ENCODE data around the gene RPL10.
"Not testable (repeated sequence)": the region's sequence is repeated elsewhere in the genome, so short reads cannot be mapped to it uniquely, and the experiment has no call there.

RPL10 gene

GRCh38 chrX:154382483-154383069 lies 15.6 kb upstream of the RPL10 start:
- Mint-ChIP-seq H3K9me3 (peaks cover 7% of the 10 kb centered on the region), H3K27me3 (ENCODE audit: low read depth) (no peaks in the 10 kb centered on the region), H3K36me3 (ENCODE audit: low read depth) (peaks cover 5% of the 10 kb centered on the region), H3K4me3 (peak overlapping the region in 2 of 3 experiments; percentile 45 to 64), H3K4me1 (peaks cover 8% of the 10 kb centered on the region), H3K27ac (peak overlapping the region in 1 of 3 experiments; percentile 57)
- TF ChIP-seq, protein P1, sequence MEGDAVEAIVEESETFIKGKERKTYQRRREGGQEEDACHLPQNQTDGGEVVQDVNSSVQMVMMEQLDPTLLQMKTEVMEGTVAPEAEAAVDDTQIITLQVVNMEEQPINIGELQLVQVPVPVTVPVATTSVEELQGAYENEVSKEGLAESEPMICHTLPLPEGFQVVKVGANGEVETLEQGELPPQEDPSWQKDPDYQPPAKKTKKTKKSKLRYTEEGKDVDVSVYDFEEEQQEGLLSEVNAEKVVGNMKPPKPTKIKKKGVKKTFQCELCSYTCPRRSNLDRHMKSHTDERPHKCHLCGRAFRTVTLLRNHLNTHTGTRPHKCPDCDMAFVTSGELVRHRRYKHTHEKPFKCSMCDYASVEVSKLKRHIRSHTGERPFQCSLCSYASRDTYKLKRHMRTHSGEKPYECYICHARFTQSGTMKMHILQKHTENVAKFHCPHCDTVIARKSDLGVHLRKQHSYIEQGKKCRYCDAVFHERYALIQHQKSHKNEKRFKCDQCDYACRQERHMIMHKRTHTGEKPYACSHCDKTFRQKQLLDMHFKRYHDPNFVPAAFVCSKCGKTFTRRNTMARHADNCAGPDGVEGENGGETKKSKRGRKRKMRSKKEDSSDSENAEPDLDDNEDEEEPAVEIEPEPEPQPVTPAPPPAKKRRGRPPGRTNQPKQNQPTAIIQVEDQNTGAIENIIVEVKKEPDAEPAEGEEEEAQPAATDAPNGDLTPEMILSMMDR (IDR thresholded peaks at IDR 0.05; ENCODE audit: unreplicated experiment in 3 of 3), result no peak

GRCh38 chrX:154383359-154384283 lies 14.6 kb upstream of the RPL10 start:
- TF ChIP-seq, protein P1 (IDR thresholded peaks at IDR 0.05; ENCODE audit: unreplicated experiment in 3 of 3), result no peak
- peak overlapping the region in 1 of 3 experiments; percentile 43 for H3K4me3 Mint-ChIP-seq
- peaks cover 7% of the 10 kb centered on the region for H3K9me3 Mint-ChIP-seq
- H3K4me1 Mint-ChIP-seq, result peaks cover 8% of the 10 kb centered on the region
- no peaks in the 10 kb centered on the region for H3K27me3 Mint-ChIP-seq (ENCODE audit: low read depth)
- peak overlapping the region in 1 of 3 experiments; percentile 40 for H3K27ac Mint-ChIP-seq
- peaks cover 5% of the 10 kb centered on the region for H3K36me3 Mint-ChIP-seq (ENCODE audit: low read depth)

DNA sequence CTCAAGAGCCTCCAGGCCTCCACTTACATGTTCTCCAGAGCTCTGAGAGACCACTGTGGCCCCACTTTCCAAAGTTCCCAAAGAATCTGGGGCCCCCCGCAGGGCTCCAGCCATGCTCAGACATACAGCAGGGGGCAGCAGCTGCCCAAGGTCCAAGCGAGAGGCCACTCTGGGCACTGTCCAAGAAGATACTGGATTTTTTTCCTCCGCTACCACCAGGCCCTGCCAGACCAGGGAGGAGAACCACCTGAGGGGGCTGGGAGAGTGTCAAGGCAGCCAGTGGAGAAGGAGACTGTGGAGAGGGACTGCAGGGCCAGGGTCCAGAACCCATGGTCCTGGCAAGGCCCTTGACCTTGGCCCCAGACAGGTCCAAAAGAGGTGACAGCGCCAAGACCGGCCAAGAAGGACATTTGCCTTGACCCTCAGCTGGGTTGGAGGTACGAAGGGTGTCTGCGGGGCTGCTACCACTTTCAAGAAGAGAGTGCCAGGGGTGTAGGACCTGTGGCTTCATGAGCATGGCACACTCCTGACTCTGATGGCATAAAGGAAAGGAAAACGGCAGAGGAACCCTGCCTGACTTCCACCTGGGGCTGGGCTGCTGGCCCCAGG lies 13.8 kb upstream of the RPL10 start:
- TF ChIP-seq, protein P1 (IDR thresholded peaks at IDR 0.05; ENCODE audit: unreplicated experiment in 3 of 3), result peak in 2 of 3 experiments; percentile 14 to 31
- H3K4me3 Mint-ChIP-seq, result peak overlapping the region in 2 of 3 experiments; percentile 11 to 36
- peak overlapping the region in 2 of 3 experiments; percentile 40 to 43 for H3K27ac Mint-ChIP-seq
- peaks cover 5% of the 10 kb centered on the region for H3K36me3 Mint-ChIP-seq (ENCODE audit: low read depth)
- peaks cover 8% of the 10 kb centered on the region for H3K4me1 Mint-ChIP-seq
- H3K9me3 Mint-ChIP-seq, result peaks cover 7% of the 10 kb centered on the region
- no peaks in the 10 kb centered on the region for H3K27me3 Mint-ChIP-seq (ENCODE audit: low read depth)

DNA sequence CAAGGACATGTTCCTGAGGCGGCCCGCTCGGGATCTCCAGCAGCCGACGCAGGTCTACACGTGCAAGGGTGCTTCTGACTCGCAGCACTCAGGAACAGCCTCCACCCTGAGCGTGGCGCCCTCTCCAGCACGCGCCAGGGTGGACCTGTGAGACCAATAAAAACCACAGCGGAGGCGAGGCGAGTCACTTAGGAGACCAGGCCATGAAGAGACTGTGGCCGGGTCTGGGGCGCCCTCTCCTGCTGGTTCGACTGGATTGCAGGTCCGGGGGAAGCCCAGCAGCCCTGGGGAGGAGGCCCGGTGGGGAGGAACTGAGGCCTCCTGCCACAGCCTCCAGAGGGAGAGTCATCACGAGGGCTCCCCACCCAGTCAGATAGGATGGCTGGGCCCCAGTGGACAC lies 10.1 kb upstream of the RPL10 start:
- not testable (repeated sequence) for H3K4me3 Mint-ChIP-seq; H3K27ac Mint-ChIP-seq; H3K36me3 Mint-ChIP-seq (ENCODE audit: low read depth)

GRCh38 chrX:154388649-154389048 lies 9.5 kb upstream of the RPL10 start:
- not testable (repeated sequence) for H3K9me3 Mint-ChIP-seq; H3K4me1 Mint-ChIP-seq; H3K27ac Mint-ChIP-seq; H3K4me3 Mint-ChIP-seq; H3K27me3 Mint-ChIP-seq (ENCODE audit: low read depth); H3K36me3 Mint-ChIP-seq (ENCODE audit: low read depth)

More for the DNA sequence above, 10.1 kb upstream of the RPL10 start:
- H3K4me1 Mint-ChIP-seq; H3K9me3 Mint-ChIP-seq; H3K27me3 Mint-ChIP-seq (ENCODE audit: low read depth): not testable (repeated sequence)

- not testable (repeated sequence) for H3K4me3 Mint-ChIP-seq; H3K27ac Mint-ChIP-seq; H3K27me3 Mint-ChIP-seq (ENCODE audit: low read depth); H3K9me3 Mint-ChIP-seq; H3K36me3 Mint-ChIP-seq (ENCODE audit: low read depth); H3K4me1 Mint-ChIP-seq
These were observed 8.1 kb upstream of the RPL10 start for GRCh38 chrX:154389812-154390747.

DNA sequence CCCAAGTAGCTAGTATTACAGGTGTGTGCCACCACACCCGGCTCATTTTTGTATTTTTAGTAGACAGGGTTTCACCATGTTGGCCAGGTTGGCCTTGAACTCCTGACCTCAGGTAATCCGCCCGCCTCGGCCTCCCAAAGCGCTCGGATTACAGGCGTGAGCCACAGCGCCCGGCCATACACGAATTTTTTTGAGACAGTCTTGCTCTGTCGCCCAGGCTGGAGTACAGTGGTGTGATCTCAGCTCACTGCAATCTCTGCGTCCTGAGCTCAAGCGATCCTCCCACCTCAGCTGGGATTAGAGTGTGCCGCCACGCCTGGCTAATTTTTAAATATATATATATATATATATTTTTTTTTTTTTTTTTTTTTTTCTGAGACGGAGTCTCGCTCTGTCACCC lies 1.8 kb upstream of the RPL10 start:
- H3K27ac Mint-ChIP-seq, result peak overlapping the region in 2 of 3 experiments; percentile 100
- peak overlapping the region in 2 of 3 experiments; percentile 98 to 99 for H3K4me3 Mint-ChIP-seq
- H3K36me3 Mint-ChIP-seq (ENCODE audit: low read depth), result peaks cover 27% of the 10 kb centered on the region
- H3K27me3 Mint-ChIP-seq (ENCODE audit: low read depth); H3K9me3 Mint-ChIP-seq: not testable (repeated sequence)
- H3K4me1 Mint-ChIP-seq, result peaks cover 11% of the 10 kb centered on the region

Data from nephron (organoid).